Non-pigmented ciliary epithelial cell (primary cell): ENCODE measurements around the gene DCTN1.

Source experiments
- DNase-seq: peaks from one replicate; pipeline ENCODE4 v3.0.0-alpha.2; 2010; ENCODE audit warnings: low read depth

Gene DCTN1

DNA sequence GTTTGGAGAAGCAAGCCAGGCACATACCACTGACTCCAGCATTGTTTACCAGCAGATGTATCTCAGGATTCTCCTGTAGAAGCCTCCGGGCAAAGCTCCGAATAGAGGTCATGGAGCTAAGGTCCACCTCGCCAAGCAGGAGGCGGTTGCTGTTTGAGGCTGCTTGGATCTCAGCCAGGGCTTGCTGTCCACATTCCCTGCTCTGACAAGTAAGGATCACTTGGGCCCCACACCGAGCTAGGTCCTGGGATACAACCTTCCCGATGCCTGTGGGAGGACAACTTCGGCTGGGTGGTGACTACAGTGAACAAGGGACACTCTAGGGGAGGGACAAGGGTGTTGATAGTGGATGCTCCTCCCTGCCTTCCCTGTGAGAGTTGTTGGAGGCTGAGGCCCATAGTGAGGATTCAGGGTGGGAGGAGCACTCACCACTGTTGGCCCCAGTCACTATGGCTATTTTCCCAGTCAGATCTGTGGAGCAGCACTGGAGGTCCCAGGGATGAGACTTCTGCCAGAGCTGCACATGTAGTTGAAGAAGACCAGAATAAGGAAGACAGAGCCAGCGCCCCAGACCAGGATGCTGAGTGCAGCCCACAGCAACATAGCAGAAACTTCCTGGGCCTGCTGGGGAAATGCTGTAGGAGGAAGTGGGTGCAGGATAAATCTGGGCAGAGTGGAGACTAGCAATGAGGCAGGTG is 33.0 kb upstream of the DCTN1 start:
- DNase-seq, result no peak

DNA sequence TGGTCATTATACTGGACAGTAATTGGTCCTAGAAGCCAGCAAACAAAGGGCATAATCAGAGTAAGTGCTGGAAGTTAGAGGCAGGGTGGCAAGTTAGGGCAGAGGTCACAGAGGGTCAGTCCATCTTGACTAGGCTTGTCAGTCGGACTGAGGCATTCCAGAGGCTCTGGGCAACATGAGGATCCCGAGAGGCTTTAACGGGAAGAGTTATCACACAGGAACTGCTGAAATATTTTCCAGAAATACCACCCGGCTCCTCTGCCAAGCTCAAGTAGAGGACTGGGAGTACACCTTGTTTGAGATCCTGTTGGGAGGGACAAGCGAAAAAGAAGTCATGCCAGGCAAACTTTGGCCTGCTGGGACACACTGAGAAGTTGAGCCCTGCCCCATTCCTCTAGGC is 27.6 kb upstream of the DCTN1 start:
- DNase-seq, result no peak

DNA sequence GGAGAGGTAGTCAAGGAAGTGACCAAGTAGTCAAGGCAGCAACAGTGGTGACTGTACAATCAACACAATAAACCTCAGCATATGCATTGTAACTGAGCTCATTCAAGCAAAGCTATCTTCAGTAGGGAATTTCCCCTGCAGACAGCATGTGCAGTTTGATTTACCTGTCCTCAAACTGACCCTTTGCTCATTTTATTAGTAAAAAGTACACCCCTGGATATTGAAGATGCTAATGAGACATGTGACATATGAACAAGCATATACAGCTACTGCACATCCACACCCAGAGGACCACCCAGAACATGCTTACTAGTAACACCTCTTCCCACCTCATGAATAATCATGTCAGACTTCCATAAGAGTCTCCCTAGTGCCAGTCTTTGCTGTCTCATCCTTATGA is 25.9 kb upstream of the DCTN1 start:
- no peak for DNase-seq

DNA sequence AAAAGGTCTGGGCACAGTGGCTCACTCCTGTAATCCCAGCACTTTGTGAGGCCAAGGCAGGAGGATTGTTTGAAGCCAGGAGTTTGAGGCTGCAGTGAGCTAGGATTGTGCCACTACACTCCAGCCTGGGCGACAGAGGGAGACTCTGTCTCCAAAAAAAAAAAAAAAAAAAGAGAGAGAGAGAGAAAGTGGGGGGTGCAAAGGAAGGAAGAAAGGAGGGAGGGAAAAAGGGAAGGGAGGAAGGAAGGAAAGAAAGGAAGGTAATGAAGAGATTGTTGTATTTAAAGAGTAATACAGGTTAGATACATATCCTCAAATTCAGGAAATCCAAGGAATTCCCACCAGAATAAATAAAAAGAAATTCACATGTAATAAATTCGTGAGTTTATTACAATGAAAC is 21.8 kb upstream of the DCTN1 start:
- DNase-seq, result no peak

DNA sequence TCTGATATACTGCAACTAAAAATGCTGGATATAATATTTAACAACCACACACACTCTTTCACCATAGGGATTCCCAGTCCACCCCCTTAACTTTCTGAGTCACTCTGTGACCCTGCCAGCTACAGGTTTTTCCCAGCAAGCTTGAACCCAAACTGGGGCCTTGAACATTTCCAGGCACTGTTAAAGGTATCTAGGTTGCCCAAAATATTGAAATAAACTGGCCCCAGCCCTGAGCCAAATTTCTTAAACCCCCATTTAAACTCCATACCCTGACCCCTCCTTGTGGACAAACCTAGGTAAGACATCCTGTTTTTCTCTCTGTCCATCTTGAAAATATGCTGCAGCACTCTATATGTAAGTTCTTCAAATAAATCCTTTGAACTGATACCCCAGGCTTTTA is 19.7 kb upstream of the DCTN1 start:
- no peak for DNase-seq

DNA sequence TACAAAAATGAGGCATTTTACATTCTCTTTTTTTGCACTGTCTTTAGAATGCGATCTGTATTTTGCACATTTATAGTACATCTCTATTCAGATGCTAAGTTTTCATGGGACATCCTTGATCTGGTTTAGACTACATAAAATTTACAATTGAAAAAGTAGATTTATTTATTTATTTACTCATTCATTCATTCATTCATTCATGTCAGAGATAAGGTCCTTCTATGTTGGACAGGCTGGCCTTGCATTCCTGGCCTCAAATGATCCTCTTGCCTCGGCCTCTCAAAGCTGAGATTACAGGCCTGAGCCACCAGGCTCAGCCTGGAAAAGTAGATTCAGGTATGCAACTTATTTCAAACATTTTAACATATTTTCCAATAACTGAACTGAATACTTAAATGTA is 16.0 kb upstream of the DCTN1 start:
- no peak for DNase-seq

DNA sequence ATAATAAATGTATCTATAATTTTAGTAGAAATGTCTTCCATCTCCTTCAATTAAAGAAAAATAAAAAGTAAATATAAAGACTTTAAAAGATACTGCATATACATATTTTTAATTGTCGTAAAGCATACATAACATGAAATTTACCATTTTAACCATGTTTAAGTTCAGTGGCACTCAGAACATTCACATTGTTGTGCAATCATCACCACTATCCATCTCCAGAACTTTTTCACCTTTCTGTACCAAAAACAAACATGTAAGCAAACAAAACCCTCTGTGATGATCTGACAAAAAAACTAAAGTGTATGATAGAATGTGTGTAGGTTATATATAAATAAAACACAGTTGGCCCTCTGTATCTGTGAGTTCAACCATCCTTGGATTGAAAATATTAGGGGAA is 13.4 kb upstream of the DCTN1 start:
- no peak for DNase-seq

DNA sequence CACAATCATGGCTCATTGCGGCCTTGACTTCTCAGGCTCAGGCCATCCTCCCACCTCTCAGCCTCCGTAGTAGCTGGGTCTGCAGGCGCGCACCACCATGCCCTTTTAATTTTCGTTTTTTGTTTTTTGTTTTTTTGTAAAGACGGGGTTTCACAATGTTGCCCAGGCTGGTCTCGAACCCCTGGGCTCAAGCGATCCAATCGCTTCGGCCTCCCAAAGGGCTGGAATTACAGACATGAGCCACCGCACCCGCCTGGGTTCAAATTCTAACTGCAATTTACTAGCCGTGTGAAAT is 12.3 kb upstream of the DCTN1 start:
- no peak for DNase-seq

DNA sequence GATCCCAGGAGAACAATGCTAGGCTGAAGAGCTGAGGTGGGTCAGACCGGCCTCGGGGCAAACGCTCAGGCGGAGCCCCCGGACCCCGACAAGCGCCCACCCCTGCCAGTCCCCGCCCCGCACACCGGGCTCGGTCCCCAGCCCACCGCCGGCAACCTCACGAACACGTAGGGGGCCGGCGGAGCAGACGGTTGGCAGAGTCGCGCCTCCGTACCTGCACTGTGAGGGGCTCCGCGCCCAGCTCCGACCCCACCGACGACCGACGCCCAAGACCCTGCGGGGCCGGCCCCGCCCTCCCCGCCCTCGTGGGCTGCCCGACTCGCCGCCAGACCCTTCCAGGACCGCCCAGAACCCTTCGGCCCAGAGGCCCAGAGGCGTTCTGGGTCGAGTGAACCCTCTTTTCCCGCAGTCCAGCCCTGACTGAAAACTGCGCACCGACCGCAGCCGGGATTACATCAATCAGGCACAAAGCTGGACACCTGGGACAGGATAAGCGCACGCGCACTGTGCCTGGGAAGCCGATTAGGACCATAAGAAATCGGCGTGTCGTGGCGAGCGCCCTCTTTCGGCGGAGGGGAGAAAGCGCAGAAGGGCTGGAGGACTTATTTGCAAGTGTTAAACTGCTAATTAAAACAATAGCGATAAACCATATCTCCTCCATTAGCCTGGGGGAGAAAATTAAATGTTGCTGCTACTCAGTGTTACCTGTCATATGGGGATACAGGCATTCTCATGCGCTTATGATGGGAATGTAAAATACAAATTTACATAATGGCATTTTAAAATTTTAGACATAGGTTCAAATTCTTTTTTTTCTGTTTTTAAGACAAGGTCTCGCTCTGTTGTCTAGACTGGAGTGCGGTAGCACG is 11.7 kb upstream of the DCTN1 start:
- DNase-seq, result no peak

DNA sequence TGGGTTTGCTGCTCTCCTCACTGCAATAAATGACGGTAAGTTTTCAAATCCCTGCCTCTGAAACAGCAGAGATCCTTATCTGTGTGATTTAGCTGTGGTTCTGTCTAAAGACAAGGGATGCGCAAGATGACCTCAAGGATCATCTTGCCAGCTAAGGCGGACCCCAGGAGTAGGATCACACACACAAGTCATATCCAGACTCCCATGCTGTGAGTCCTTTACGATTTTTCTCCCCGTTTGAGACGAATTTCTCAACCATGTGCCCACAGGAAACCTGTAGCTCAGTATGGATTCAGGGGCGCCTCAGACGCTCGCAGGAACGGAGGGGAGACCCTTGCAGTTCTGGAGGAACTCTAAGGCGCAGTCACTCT is 11.1 kb upstream of the DCTN1 start:
- no peak for DNase-seq

DNA sequence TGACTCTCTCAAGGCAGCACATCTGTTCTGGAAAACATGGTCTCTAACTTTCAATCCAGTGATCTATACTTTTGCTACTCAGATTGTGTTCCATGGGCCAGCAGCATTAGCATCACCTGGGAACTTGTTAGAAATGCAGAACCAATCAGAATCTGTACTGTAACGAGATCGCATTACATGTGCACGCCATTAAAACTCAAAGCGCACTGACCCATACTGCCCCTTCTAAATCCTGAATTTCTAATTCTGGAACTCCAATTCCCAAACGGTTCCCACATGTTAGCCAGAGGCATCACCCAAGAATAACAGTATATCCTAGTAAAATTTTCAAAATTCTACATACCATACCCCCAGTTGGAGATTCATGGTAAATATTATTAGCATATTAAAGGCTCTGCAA is 10.5 kb upstream of the DCTN1 start:
- DNase-seq, result no peak

DNA sequence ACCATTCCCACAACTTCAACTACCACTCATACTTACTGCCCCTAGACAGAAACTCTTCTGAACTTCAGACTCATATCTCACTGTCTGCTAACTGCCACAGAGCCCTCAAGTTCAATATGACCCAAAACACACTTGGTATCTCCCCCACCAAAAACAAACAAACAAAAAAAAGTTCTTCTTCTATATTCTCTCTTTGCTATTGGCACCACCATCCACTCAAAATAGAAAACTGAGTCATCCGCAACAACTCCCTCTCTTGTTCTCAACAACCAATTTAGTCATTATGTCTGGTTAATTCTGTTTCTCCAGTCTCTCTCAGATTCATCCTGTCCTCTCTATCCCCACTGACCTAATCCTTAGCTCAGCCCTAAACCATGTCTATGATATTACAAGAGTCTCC is 7.2 kb upstream of the DCTN1 start:
- no peak for DNase-seq

DNA sequence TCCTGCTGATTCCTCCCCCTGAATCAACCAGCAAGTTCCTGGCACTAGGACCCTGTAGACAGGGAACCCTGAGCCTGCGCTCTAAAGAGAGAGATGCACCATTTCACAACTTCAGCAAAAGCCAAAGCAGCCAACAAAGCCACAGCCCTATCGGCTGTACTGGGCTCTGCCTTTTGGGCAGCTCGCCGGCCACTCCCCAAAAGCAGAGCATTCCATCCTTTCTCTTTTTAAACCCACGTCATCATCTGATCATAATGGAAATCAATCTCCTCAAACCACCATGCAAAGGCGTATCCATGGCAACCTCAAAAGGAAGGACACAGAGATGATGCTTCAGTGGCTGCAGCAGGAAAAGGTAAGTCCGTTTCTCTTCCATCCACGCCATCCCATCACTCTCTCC is 5.3 kb upstream of the DCTN1 start:
- no peak for DNase-seq

DNA sequence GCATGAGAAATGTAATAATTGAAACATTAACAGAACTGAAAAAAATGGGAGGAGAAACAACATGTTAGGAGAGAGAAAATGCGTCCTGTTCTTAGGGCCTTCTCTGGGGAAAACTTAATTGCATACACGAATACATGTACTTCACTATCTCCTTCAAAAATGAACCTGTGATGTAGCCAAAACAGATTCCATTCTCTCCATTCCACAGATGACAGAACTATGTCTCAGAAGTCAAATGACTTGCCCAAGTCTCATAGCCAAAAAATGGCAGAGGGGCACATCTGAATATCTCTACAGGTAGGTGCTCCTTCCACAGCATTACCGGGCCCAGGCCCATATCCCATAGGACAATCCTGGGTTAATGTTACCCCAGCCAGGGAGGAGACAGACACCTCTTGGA is 3.9 kb upstream of the DCTN1 start:
- DNase-seq, result no peak

DNA sequence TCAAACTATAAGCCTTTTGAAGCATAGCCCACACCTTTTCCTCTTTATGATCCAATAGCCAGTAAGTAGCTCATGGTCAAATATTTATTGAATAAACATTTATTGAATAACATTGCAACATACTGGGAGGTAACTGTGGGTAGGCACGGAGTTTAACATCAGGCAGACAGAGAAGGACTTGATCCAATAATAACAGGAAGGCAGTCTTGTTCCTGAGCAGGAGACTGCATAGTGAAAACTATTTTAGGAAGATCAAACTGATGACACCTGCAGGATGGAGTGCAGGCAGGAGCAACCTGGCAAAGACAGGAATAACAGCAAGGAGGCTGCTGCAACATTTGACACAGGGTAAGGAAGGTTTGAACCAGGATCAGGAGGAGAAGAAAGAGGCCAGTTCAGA is 3.1 kb upstream of the DCTN1 start:
- no peak for DNase-seq

DNA sequence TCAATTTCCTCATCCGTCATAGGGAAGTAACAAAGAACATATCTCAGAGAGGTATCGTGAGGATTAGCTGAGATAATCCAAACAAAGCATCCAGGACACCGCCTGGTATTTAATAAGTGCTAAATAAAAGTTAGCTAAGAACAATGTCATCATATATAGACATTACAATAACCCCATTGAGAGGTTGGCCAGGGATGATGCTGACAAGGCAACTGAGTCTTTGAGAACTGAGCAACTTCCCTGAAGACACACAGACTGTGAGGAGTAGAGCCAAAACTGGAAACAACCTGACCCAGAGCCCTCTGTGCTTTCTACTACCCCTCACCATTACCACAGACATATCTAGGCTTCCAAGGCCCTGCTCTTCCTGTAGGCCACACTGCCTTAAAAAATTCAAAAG is 1.6 kb upstream of the DCTN1 start:
- no peak for DNase-seq

DNA sequence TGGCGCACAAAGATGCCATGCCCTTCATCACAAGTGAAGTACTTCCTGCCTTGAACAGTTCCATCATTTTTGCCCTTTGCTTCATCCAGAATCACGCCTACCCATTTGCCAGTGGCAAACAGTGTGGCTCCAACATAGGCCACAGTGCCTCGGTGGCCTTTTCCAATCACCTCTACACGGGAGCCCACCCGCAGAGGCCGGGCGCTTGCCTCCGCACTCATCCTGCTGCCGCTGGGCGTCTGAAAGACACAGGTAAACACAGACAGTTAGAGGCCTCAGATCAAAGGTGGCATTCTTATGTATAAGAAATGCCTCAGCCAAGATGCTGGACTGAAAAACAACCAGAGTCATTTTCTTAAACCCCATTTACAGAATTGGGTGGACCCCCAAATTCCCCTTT is 2.1 kb downstream of the DCTN1 start:
- DNase-seq, result no peak

DNA sequence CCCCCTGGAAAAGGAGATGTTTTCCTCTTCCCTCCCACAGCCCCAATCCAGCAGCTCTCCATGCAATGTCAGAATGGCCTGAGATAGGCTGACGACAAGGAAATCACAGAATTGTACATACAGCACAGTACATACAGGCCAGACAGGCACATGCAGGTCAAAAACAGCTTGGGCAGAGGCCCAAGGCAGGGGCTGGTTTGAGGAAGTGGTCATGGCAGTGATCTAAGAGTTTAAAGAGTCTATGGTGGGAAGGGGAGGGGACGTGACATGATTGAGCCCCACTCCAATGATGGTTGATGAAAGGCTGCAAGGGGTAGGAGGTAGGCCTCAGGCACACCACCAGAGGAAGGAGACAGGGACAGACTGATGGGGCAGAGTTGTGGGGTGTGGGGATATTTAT is 4.3 kb downstream of the DCTN1 start:
- no peak for DNase-seq

DNA sequence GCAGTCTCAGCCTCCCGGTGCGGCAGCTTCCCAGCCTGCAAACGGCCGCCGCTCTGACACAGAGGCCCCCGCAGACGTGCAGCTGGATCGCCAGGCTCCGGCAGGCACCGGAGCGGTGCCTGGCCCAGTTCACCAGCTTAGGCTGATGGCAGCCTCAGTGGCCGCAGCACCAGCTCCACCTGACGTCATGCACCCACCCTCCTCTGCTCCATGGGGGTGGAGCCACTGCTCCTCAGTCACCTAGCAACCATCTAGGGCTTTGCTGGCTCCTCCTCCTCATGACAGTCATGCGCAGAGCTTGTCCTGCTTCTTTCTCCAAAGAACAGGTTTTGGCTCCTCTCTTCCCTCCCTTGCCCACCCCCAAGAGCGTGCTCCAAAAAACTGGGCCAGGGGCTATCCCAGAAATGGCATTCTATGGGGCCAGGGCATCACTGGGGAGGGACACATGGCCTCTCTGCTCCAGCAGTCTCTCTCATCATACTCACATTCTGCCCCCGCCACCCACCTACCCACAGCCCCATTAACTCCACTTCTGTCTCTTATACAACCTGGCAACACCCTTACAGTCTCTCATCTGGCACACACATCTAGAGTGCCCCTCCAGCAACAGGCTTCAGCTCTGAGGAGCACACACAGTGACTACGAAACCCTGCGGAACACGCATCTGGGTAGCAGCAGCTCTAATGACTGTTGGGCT is 5.5 kb downstream of the DCTN1 start:
- peak; percentile 71 for DNase-seq

DNA sequence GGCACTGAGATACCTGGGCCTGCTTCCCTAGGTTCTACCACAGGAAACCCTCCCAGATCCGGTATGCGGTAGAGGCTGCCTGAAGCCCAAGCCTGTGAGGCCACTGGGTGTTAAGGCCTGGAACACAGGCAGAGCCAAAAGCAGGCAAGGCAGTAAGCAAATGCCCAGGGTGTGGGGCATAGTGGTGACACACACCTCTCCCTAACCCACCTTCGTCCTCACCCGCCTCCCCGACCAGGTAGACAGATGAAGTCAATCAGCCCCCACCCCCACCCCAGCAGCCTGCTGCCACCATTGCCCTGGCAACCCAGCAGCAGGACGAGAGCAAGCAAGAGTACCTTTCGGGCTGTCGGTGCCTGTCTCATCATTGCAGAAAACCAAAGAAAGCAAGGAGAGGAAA is 6.1 kb downstream of the DCTN1 start:
- no peak for DNase-seq

DNA sequence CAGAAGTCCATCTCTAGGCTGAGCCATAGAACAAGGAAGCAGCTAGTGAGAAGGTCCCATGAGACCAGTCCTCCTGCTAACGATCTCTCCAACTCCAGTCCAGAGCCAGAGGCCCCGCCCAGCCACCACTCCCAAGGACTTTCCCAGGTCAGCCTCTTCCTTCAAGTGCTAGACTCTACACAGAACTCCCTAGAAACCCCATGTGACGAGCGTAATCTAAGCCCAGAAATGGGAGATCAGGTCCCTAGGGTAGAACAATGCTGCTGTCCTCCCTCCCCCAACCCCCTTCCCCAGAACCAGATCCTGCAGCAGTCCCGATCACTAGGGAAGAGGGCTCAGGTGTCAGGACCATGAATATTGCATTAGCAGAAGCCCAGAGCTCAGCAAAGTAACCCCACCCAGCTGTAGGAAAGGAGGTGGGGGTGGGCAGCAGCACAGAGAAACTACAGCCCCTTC is 6.9 kb downstream of the DCTN1 start:
- DNase-seq, result no peak

DNA sequence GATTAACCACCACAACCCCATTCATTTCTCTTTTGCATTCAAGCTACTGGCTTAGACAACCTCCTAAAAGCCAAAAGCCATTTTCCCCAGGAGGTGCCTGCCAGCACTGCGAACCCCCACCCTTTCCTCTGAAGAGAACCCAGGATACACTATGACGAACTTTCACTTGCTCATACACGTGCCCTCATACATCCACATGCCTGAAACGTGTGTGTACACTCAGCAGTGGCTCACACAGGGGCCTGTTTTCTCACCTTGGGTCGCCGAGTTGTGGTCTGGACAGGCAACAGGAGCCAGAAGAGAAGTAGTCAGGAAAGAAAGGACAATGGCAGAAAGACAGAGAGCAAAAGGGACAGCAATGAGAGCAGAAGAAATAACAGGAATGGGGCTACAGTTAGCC is 7.4 kb downstream of the DCTN1 start:
- DNase-seq, result no peak

DNA sequence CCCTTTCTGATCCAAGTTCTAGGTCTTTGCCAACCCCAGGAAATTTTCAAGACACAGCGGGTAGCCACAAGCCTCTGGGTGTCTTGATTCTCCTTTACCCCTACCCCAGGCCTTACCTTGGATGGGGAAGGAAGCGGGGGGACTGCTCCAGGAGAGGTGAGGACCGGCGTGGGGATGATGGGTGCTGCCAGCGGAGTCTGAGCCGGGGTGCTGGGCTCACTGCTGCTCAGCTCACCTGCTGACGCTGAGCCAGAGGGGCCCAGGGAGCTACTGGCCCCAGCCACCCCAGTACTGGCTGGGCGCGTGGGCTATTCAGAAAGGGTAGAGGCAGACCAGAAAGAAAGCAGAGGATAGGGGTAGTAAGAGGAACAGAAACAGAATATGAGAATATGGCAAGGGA is 8.7 kb downstream of the DCTN1 start:
- DNase-seq, result no peak
